HepG2 (cell line): ENCODE measurements around the gene SMPD2. TPM values are rescaled to one million over a fixed set of nuclear protein-coding genes. Genes with fewer than 3 reads are reported as not detected.

Experiments used
- ATAC-seq: fragments of 200-7000 bp; cut with Tn5 transposase; 3 replicates; pipeline ENCODE4 v1.9.1; 2020; ENCODE audit warnings: mild to moderate bottlenecking, moderate library complexity
- BruUV-seq: library from RNA; stranded (reverse); fragments of 400-500 nt; replicated peaks from 2 replicates; lab custom pipeline; 2021; lab: Mats Ljungman, UMichigan
- CTCF ChIA-PET: fragments of 300-600 bp; formaldehyde crosslinking; extraction: SDS; loops from one replicate; lab custom pipeline; 2021; ENCODE audit warnings: low total read pairs, inconsistent platforms, low intra/inter-chr PET ratio; lab: Yijun Ruan, JAX
- POLR2A ChIA-PET: fragments of 350-600 bp; sonication (Branson Sonifier 250); formaldehyde crosslinking; loops from one replicate; lab custom pipeline; 2020; ENCODE audit warnings: antibody characterized with exemption, inconsistent platforms; lab: Yijun Ruan, JAX
- DNase-seq: peaks from one replicate; pipeline ENCODE4 v3.0.0-alpha.2; 2015; ENCODE audit warnings: low spot score
- FAIRE-seq: peaks from 3 replicates; lab custom pipeline; 2011; peaks lifted over from hg19 to GRCh38; lab: Jason Lieb, UNC
- H2AFZ ChIP-seq: one replicate; pipeline ENCODE4 v1.6.1; 2011; ENCODE audit warnings: low read length, inconsistent platforms
- H3K27ac ChIP-seq: fragments of 300-600 bp; 3 replicates; pipeline ENCODE4 v1.8.0; 2011; ENCODE audit warnings: mixed run types, mild to moderate bottlenecking, mixed read lengths, low read length, inconsistent platforms; ENCODE audit not compliant: insufficient read depth; ENCODE audit errors: extremely low read length
- H3K27me3 ChIP-seq, 2 experiments: fragments of 200-600 bp in 1 of 2; 2 replicates in 1 of 2; 3 replicates in 1 of 2; pipeline versions ENCODE4 v1.6.0 to v1.8.0; 2011; ENCODE audit warnings: low read length in 2 of 2, mild to moderate bottlenecking in 2 of 2, moderate library complexity in 2 of 2, inconsistent platforms in 1 of 2; ENCODE audit not compliant: insufficient read depth in 2 of 2, control insufficient read depth in 1 of 2
- H3K36me3 ChIP-seq, 2 experiments: fragments of 200-600 bp in 1 of 2; replicated peaks in 1 of 2; 2 replicates in 1 of 2; 3 replicates in 1 of 2; pipeline versions ENCODE4 v1.5.1 to v1.8.0; 2011; ENCODE audit warnings: low read length in 2 of 2, inconsistent platforms in 1 of 2; ENCODE audit not compliant: insufficient read depth in 2 of 2, control insufficient read depth in 1 of 2
- H3K4me1 ChIP-seq: 2 replicates; pipeline ENCODE4 v1.5.1; 2012; ENCODE audit warnings: low read length, inconsistent platforms; ENCODE audit not compliant: insufficient read depth
- H3K4me2 ChIP-seq: 2 replicates; pipeline ENCODE4 v1.6.0; 2011; ENCODE audit warnings: low read depth, low read length, inconsistent platforms
- H3K4me3 ChIP-seq, 3 experiments: fragments of 200-600 bp in 1 of 3; sonication (generic), shearing (Covaris generic) in 1 of 3; replicated peaks in 1 of 3; 2 replicates each; pipeline ENCODE4 v1.5.1; 2011 to 2016; ENCODE audit warnings: low read length in 3 of 3, inconsistent platforms in 2 of 3, low read depth in 2 of 3, mild to moderate bottlenecking in 2 of 3, control low read depth in 1 of 3, mixed read lengths in 1 of 3; ENCODE audit not compliant: insufficient read depth in 1 of 3
- H3K79me2 ChIP-seq: one replicate; pipeline ENCODE4 v1.6.1; 2011; ENCODE audit warnings: low read length, inconsistent platforms; ENCODE audit not compliant: insufficient read depth
- H3K9ac ChIP-seq: 2 replicates; pipeline ENCODE4 v1.6.0; 2011; ENCODE audit warnings: mild to moderate bottlenecking, low read depth, low read length, inconsistent platforms; ENCODE audit not compliant: insufficient read depth
- H3K9me3 ChIP-seq: 2 replicates; pipeline ENCODE4 v1.5.1; 2012; ENCODE audit warnings: mild to moderate bottlenecking, low read length
- H4K20me1 ChIP-seq: 2 replicates; pipeline ENCODE4 v1.6.0; 2011; ENCODE audit warnings: inconsistent platforms, mild to moderate bottlenecking, low read length, moderate library complexity; ENCODE audit not compliant: insufficient read depth
- BHLHE40 ChIP-seq: IDR thresholded peaks from 2 replicates; pipeline ENCODE4 v1.6.1; 2011; ENCODE audit warnings: low read length, improper control_type of control experiment
- HOXA5 ChIP-seq: sonication (generic); formaldehyde crosslinking; IDR thresholded peaks from 2 replicates; pipeline ENCODE4 v1.4.0; 2020; ENCODE audit warnings: missing genetic modification reagents
- KLF13 ChIP-seq: sonication (generic); formaldehyde crosslinking; IDR thresholded peaks from 2 replicates; pipeline ENCODE4 v1.4.0; 2020; ENCODE audit warnings: mild to moderate bottlenecking, missing genetic modification reagents
- KLF16 ChIP-seq, 2 experiments: sonication (generic) in 1 of 2; formaldehyde crosslinking in 1 of 2; IDR thresholded peaks; 2 replicates each; pipeline versions ENCODE4 v1.6.1 to v1.8.0; 2016 to 2023; ENCODE audit warnings: missing genetic modification reagents in 2 of 2, missing compliant biosample characterization in 1 of 2
- NR1H2 ChIP-seq: sonication (generic); formaldehyde crosslinking; IDR thresholded peaks from 2 replicates; pipeline ENCODE4 v1.8.1; 2022; ENCODE audit warnings: low read depth, missing genetic modification reagents, borderline replicate concordance
- SAFB2 ChIP-seq: sonication (generic); formaldehyde crosslinking; IDR thresholded peaks from 2 replicates; pipeline ENCODE4 v1.5.1; 2020; ENCODE audit warnings: missing genetic modification reagents, low read depth, mild to moderate bottlenecking, borderline replicate concordance
- YEATS4 ChIP-seq: sonication (generic); formaldehyde crosslinking; IDR thresholded peaks from 2 replicates; pipeline ENCODE4 v1.4.0; 2020; ENCODE audit warnings: missing genetic modification reagents, borderline replicate concordance
- ZBTB42 ChIP-seq: sonication (generic); formaldehyde crosslinking; IDR thresholded peaks from 2 replicates; pipeline ENCODE4 v1.5.0; 2020; ENCODE audit warnings: mild to moderate bottlenecking, missing genetic modification reagents
- ZFY ChIP-seq: sonication (generic); formaldehyde crosslinking; IDR thresholded peaks from 2 replicates; pipeline ENCODE4 v1.4.0; 2020; ENCODE audit warnings: missing genetic modification reagents
- ZNF468 ChIP-seq: sonication (generic); formaldehyde crosslinking; IDR thresholded peaks from 2 replicates; pipeline ENCODE4 v1.8.0; 2022; ENCODE audit warnings: mild to moderate bottlenecking, moderate library complexity, missing genetic modification reagents
- ZNF781 ChIP-seq: sonication (generic); formaldehyde crosslinking; IDR thresholded peaks from 2 replicates; pipeline ENCODE4 v1.5.1; 2020; ENCODE audit warnings: borderline replicate concordance, mild to moderate bottlenecking, missing genetic modification reagents; ENCODE audit errors: not compliant biosample characterization
- WGBS: methylation state at CpG from one replicate; pipeline ENCODE4 v1.1.6; 2017; ENCODE audit warnings: low lambda C conversion rate; 5-methylcytosine and 5-hydroxymethylcytosine counted together
- in situ Hi-C: cut with HindIII; loops from 2 replicates; pipeline ENCODE4 v1.10.0; 2017; ENCODE audit warnings: low pct_unique_long_range_greater_than_20kb; ENCODE audit not compliant: extremely low pct_ligation_motif_present
- intact Hi-C: fragments of 100-400 bp; cut with micrococcal nuclease; formaldehyde crosslinking; loops from one replicate; pipeline ENCODE4 v1.10.0; 2022; ENCODE audit not compliant: unreplicated experiment
- polyA plus RNA-seq, 8 experiments: library from polyadenylated mRNA; depleted of rRNA in 3 of 8; stranded (reverse) in 7 of 8; unstranded in 1 of 8; fragments of >200 nt; fragmentation: Illumina TruSeq in 4 of 8; extraction: Trizol in 4 of 8; gene quantifications; 2 replicates each; pipeline versions ENCODE4 v1.2.1 to v1.2.3, GENCODE V29; 2011 to 2016; ENCODE audit warnings: low read depth in 4 of 8, missing spikeins in 1 of 8, mixed read lengths in 1 of 8; ENCODE audit not compliant: insufficient read depth in 1 of 8
- total RNA-seq, 5 experiments: library from RNA; depleted of rRNA; stranded (reverse); fragments of >200 nt; fragmentation: Illumina TruSeq; extraction: Trizol; gene quantifications; 2 replicates each; pipeline ENCODE4 v1.2.3, GENCODE V29; 2016; ENCODE audit warnings: low read depth in 1 of 5
- TF ChIP-seq, protein P1 (sequence below): sonication (generic); formaldehyde crosslinking; IDR thresholded peaks from one replicate; pipeline ENCODE4 v1.5.1; 2020; ENCODE audit warnings: mild to moderate bottlenecking, missing genetic modification reagents; ENCODE audit errors: not compliant biosample characterization

Gene SMPD2
- total and polyA plus RNA-seq, 2 of the 13 experiments (the other 11 are each of a cell fraction or from before 2014, with no cell fraction given): 5.9 to 10.6 TPM

DNA sequence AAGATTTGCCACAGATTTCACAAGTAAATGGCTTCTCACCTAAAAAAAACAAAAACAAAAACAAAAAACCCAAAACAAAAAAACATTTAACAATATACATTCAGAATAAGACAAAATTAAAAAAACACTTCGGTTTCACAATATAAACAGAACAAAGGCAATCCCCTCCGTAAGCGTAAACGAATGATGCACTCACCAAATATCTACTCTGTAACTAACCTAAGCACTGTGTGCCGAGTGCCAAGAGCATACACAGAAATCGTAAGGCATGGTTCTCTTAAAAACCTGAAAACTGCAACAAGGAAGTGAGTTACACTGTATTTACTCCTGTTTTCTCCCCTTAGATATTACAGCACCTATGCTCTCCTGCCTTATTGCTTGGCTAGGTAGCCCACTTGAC, 27.2 kb downstream of the SMPD2 start:
- 94% methylated on average over 6 of the region's 6 CpGs for WGBS
- no TSS peak for BruUV-seq
- TF ChIP-seq SAFB2: no peak
- TF ChIP-seq HOXA5 (CRISPR knock-in tag): no peak
- TF ChIP-seq KLF16 (CRISPR knock-in tag; IDR thresholded peaks at IDR 0.05): no peak
- TF ChIP-seq, protein P1, sequence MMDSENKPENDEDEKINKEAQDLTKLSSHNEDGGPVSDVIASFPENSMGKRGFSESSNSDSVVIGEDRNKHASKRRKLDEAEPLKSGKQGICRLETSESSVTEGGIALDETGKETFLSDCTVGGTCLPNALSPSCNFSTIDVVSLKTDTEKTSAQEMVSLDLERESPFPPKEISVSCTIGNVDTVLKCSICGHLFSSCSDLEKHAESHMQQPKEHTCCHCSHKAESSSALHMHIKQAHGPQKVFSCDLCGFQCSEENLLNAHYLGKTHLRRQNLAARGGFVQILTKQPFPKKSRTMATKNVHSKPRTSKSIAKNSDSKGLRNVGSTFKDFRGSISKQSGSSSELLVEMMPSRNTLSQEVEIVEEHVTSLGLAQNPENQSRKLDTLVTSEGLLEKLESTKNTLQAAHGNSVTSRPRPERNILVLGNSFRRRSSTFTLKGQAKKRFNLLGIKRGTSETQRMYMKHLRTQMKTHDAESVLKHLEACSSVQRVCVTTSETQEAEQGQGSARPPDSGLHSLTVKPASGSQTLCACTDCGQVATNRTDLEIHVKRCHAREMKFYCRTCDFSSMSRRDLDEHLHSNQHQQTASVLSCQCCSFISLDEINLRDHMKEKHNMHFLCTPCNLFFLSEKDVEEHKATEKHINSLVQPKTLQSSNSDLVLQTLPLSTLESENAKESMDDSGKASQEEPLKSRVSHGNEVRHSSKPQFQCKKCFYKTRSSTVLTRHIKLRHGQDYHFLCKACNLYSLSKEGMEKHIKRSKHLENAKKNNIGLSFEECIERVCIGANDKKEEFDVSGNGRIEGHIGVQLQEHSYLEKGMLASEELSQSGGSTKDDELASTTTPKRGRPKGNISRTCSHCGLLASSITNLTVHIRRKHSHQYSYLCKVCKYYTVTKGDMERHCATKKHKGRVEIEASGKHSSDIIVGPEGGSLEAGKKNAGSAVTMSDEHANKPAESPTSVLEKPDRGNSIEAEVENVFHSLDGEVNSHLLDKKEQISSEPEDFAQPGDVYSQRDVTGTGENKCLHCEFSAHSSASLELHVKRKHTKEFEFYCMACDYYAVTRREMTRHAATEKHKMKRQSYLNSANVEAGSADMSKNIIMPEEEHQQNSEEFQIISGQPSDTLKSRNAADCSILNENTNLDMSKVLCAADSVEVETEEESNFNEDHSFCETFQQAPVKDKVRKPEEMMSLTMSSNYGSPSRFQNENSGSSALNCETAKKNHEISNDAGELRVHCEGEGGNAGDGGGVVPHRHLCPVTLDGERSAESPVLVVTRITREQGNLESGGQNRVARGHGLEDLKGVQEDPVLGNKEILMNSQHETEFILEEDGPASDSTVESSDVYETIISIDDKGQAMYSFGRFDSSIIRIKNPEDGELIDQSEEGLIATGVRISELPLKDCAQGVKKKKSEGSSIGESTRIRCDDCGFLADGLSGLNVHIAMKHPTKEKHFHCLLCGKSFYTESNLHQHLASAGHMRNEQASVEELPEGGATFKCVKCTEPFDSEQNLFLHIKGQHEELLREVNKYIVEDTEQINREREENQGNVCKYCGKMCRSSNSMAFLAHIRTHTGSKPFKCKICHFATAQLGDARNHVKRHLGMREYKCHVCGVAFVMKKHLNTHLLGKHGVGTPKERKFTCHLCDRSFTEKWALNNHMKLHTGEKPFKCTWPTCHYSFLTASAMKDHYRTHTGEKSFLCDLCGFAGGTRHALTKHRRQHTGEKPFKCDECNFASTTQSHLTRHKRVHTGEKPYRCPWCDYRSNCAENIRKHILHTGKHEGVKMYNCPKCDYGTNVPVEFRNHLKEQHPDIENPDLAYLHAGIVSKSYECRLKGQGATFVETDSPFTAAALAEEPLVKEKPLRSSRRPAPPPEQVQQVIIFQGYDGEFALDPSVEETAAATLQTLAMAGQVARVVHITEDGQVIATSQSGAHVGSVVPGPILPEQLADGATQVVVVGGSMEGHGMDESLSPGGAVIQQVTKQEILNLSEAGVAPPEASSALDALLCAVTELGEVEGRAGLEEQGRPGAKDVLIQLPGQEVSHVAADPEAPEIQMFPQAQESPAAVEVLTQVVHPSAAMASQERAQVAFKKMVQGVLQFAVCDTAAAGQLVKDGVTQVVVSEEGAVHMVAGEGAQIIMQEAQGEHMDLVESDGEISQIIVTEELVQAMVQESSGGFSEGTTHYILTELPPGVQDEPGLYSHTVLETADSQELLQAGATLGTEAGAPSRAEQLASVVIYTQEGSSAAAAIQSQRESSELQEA: no peak
- TF ChIP-seq YEATS4 (CRISPR knock-in tag): no peak
- TF ChIP-seq KLF13 (CRISPR knock-in tag): no peak
- no peak for TF ChIP-seq NR1H2
- no peak for TF ChIP-seq ZNF468 (CRISPR knock-in tag)
- TF ChIP-seq BHLHE40: no peak
- no peak for TF ChIP-seq ZNF781 (CRISPR knock-in tag)
- no peak for TF ChIP-seq ZBTB42 (CRISPR knock-in tag)
- TF ChIP-seq ZFY (CRISPR knock-in tag): no peak
- no peaks in the 10 kb centered on the region for H3K27me3 ChIP-seq
- no peaks in the 10 kb centered on the region for H3K4me1 ChIP-seq
- no peak for ATAC-seq
- DNase-seq: no peak
- no peaks in the 10 kb centered on the region for H3K79me2 ChIP-seq
- intact Hi-C loops (no loop called here), in situ Hi-C loops (no loop called here)
- FAIRE-seq: no peak
- ChIA-PET POLR2A (no interaction called here), CTCF (no interaction called here)
- H2AFZ ChIP-seq: no peak overlapping the region
- no peak overlapping the region for H3K27ac ChIP-seq
- H3K4me2 ChIP-seq: no peak overlapping the region
- no peak overlapping the region for H3K9ac ChIP-seq
- H4K20me1 ChIP-seq: no peaks in the 10 kb centered on the region
- no peak overlapping the region for H3K4me3 ChIP-seq
- peaks cover 19 to 58% of the 10 kb centered on the region in 2 experiments; a peak in 4 of 5 replicates for H3K36me3 ChIP-seq
- no peaks in the 10 kb centered on the region for H3K9me3 ChIP-seq
